HCT116 (cell line): ENCODE measurements around the gene POT1.

Experiments
- CEBPB ChIP-seq: IDR thresholded peaks from 2 replicates; pipeline ENCODE4 v1.6.1; 2012; ENCODE audit warnings: low read depth
- EZH2 ChIP-seq: fragments of 200-600 bp; sonication (generic); IDR thresholded peaks from 2 replicates; pipeline ENCODE4 v1.6.1; 2017; ENCODE audit warnings: antibody characterized with exemption, mixed run types
- EZH2phosphoT487 ChIP-seq: fragments of 200-600 bp; IDR thresholded peaks from 2 replicates; pipeline ENCODE4 v1.6.1; 2018; ENCODE audit warnings: antibody characterized with exemption, borderline replicate concordance
- POLR2A ChIP-seq: IDR thresholded peaks from 2 replicates; pipeline ENCODE4 v1.7.0; 2011; ENCODE audit warnings: borderline replicate concordance; ENCODE audit not compliant: insufficient read depth, insufficient read length; ENCODE audit errors: extremely low read depth
- POLR2AphosphoS5 ChIP-seq: IDR thresholded peaks from 2 replicates; pipeline ENCODE4 v1.6.1; 2011; ENCODE audit warnings: mild to moderate bottlenecking, low read depth, low read length, moderate library complexity
- YY1 ChIP-seq: IDR thresholded peaks from 2 replicates; pipeline ENCODE4 v1.6.1; 2011; ENCODE audit warnings: low read length, low read depth, moderate library complexity, mild to moderate bottlenecking; ENCODE audit not compliant: insufficient replicate concordance; ENCODE audit errors: extremely low read depth
- TF ChIP-seq, protein P1 (sequence below), 3 experiments: fragments of 200-600 bp in 1 of 3; sonication (generic) in 1 of 3; IDR thresholded peaks in 2 of 3; conservative IDR thresholded peaks in 1 of 3; 2 replicates each; pipeline ENCODE4 v1.5.1; 2012 to 2017; ENCODE audit warnings: low read depth in 2 of 3, low read length in 2 of 3, antibody characterized with exemption in 1 of 3, borderline replicate concordance in 1 of 3, control low read depth in 1 of 3, mild to moderate bottlenecking in 1 of 3, mixed read lengths in 1 of 3, mixed run types in 1 of 3, moderate library complexity in 1 of 3; ENCODE audit not compliant: insufficient read depth in 1 of 3
- TF ChIP-seq, protein P2 (sequence below): IDR thresholded peaks from 2 replicates; pipeline ENCODE4 v1.6.1; 2012
- TF ChIP-seq, protein P3 (sequence below): IDR thresholded peaks from 2 replicates; pipeline ENCODE4 v1.6.1; 2012

DNA sequence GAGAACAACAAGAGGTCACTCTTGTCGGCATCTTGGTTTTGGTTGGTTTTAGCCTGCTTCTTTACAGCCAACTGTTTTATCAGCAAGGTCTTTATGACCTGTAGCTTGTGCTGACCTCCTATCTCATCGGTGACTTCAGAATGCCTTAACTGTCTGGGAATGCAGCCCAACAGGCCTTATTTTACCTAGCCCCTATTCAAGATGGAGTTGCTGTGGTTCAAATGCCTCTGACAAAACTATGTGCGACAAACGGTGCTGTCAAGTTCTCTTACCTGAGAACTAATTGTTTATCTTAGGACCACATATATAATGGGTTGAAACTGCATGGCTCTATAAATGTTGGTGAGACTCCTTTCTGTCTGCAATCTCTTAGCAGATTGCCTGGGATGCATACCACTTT, 35.9 kb upstream of the POT1 start:
- TF ChIP-seq, protein P1, sequence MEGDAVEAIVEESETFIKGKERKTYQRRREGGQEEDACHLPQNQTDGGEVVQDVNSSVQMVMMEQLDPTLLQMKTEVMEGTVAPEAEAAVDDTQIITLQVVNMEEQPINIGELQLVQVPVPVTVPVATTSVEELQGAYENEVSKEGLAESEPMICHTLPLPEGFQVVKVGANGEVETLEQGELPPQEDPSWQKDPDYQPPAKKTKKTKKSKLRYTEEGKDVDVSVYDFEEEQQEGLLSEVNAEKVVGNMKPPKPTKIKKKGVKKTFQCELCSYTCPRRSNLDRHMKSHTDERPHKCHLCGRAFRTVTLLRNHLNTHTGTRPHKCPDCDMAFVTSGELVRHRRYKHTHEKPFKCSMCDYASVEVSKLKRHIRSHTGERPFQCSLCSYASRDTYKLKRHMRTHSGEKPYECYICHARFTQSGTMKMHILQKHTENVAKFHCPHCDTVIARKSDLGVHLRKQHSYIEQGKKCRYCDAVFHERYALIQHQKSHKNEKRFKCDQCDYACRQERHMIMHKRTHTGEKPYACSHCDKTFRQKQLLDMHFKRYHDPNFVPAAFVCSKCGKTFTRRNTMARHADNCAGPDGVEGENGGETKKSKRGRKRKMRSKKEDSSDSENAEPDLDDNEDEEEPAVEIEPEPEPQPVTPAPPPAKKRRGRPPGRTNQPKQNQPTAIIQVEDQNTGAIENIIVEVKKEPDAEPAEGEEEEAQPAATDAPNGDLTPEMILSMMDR (IDR thresholded peaks at IDR 0.05 in 2 of 3, conservative IDR thresholded peaks at IDR 0.05 in 1 of 3; ENCODE audit: borderline replicate concordance in 1 of 3, insufficient read depth in 1 of 3, low read depth in 2 of 3, low read length in 2 of 3): no peak
- no peak for TF ChIP-seq YY1
- no peak for TF ChIP-seq CEBPB
- TF ChIP-seq, protein P2, sequence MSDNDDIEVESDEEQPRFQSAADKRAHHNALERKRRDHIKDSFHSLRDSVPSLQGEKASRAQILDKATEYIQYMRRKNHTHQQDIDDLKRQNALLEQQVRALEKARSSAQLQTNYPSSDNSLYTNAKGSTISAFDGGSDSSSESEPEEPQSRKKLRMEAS: no peak
- TF ChIP-seq, protein P3, sequence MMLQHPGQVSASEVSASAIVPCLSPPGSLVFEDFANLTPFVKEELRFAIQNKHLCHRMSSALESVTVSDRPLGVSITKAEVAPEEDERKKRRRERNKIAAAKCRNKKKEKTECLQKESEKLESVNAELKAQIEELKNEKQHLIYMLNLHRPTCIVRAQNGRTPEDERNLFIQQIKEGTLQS: no peak
- TF ChIP-seq EZH2phosphoT487: no peak
- no peak for TF ChIP-seq POLR2A
- no peak for TF ChIP-seq EZH2
- no peak for TF ChIP-seq POLR2AphosphoS5
